Neural progenitor cell (in vitro differentiated cells): ENCODE results near the gene PTHLH. TPM values are rescaled to one million over a fixed set of nuclear protein-coding genes. Genes with fewer than 3 reads are reported as not detected.

Source experiments
- DNase-seq: peaks from one replicate; pipeline ENCODE4 v3.0.0-alpha.2; 2016; ENCODE audit warnings: low spot score
- H2AFZ ChIP-seq: fragments of 200-600 bp; sonication (generic); replicated peaks from 2 replicates; pipeline ENCODE4 v1.6.1; 2016; ENCODE audit warnings: antibody characterized with exemption
- H3F3A ChIP-seq: fragments of 200-600 bp; sonication (generic); 2 replicates; pipeline ENCODE4 v1.6.1; 2016; ENCODE audit warnings: antibody characterized with exemption, low read depth
- H3K27ac ChIP-seq: fragments of 200-600 bp; sonication (generic); 2 replicates; pipeline ENCODE4 v1.5.1; 2016; ENCODE audit warnings: mild to moderate bottlenecking
- H3K27me3 ChIP-seq: fragments of 200-600 bp; sonication (generic); 2 replicates; pipeline ENCODE4 v1.6.1; 2016; ENCODE audit warnings: mild to moderate bottlenecking, moderate library complexity
- H3K36me3 ChIP-seq: fragments of 200-600 bp; sonication (generic); 2 replicates; pipeline ENCODE4 v1.5.1; 2016
- H3K4me1 ChIP-seq: fragments of 200-600 bp; sonication (generic); 2 replicates; pipeline ENCODE4 v1.6.1; 2016; ENCODE audit warnings: mixed run types
- H3K4me2 ChIP-seq: fragments of 200-600 bp; sonication (generic); 2 replicates; pipeline ENCODE4 v1.6.1; 2016
- H3K4me3 ChIP-seq: fragments of 200-600 bp; sonication (generic); 2 replicates; pipeline ENCODE4 v1.5.1; 2016
- H3K79me2 ChIP-seq: fragments of 200-600 bp; sonication (generic); 2 replicates; pipeline ENCODE4 v1.6.1; 2016; ENCODE audit warnings: low read depth
- H3K9ac ChIP-seq: fragments of 200-600 bp; sonication (generic); 2 replicates; pipeline ENCODE4 v1.6.1; 2016
- H3K9me3 ChIP-seq: fragments of 200-600 bp; sonication (generic); 2 replicates; pipeline ENCODE4 v1.5.1; 2016; ENCODE audit warnings: low read depth
- H4K20me1 ChIP-seq: fragments of 200-600 bp; sonication (generic); 2 replicates; pipeline ENCODE4 v1.6.1; 2016; ENCODE audit warnings: low read depth
- H3K27ac Mint-ChIP-seq: 3 replicates; pipeline ENCODE4 v1.8.0; 2021; ENCODE audit warnings: mixed read lengths
- H3K27me3 Mint-ChIP-seq: 2 replicates; pipeline ENCODE4 v1.8.0; 2022; ENCODE audit warnings: low read depth, mild to moderate bottlenecking, inconsistent platforms, moderate library complexity, mixed read lengths; ENCODE audit not compliant: insufficient read depth
- H3K36me3 Mint-ChIP-seq: 3 replicates; pipeline ENCODE4 v1.8.0; 2021; ENCODE audit warnings: mixed read lengths
- H3K4me1 Mint-ChIP-seq: 3 replicates; pipeline ENCODE4 v1.8.0; 2021; ENCODE audit warnings: mixed read lengths
- H3K4me3 Mint-ChIP-seq: 3 replicates; pipeline ENCODE4 v1.8.0; 2021; ENCODE audit warnings: mild to moderate bottlenecking, moderate library complexity, mixed read lengths
- H3K9me3 Mint-ChIP-seq: 3 replicates; pipeline ENCODE4 v1.8.0; 2020; ENCODE audit warnings: mixed read lengths
- CTCF ChIP-seq: fragments of 200-600 bp; sonication (generic); IDR thresholded peaks from 2 replicates; pipeline ENCODE4 v1.5.1; 2017; ENCODE audit warnings: antibody characterized with exemption, mild to moderate bottlenecking
- EZH2 ChIP-seq: fragments of 200-600 bp; sonication (generic); IDR thresholded peaks from 2 replicates; pipeline ENCODE4 v1.6.1; 2017; ENCODE audit warnings: antibody characterized with exemption, mild to moderate bottlenecking, moderate library complexity
- EZH2phosphoT487 ChIP-seq: fragments of 200-600 bp; sonication (generic); IDR thresholded peaks from 2 replicates; pipeline ENCODE4 v1.6.1; 2017; ENCODE audit warnings: antibody characterized with exemption
- total RNA-seq: library from RNA; depleted of rRNA; stranded (reverse); fragments of >200 nt; gene quantifications from 2 replicates; pipeline ENCODE4 v1.2.3, GENCODE V29; 2015; ENCODE audit warnings: low replicate concordance

The PTHLH gene
- total RNA-seq, 1 donor from 2014 or later: not detected

DNA sequence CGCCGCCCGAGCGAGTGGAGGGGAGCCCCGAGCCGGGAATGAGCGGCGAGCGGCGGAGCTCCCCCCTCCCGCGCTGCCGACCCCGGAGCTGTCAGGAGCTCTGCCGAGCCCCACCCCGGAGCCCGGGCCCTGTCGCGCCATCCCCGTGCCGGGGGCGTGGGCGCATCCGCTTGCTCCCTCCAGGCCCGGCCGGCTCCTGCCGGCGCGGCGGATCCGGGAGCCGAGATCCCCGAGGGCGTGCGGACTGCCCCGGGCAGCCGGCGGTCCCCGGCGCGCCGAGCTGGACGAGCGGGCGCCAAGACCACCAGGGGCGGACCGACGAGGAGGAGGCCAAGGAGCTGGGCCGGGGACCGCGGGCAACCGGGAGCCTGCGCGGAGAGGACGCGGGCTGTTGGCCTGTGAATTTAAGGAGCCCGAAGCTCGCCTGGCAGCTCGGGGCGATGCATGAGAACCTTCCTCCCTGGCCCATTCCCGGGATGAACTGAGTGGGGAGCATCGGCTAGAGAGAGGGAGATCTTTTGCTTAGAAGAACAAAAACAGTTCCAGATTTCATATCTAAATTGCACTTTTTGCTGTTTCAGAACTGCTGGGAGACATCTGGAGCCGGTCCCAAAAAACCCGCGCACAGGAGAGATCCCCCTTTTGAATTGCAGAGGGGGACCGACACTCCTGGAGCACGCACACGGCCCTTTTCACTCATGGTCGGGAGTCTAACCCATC, 2.0 kb downstream of the PTHLH start:
- peak overlapping the region; percentile 54 for H3K4me3 ChIP-seq
- H3K9ac ChIP-seq: no peak overlapping the region
- TF ChIP-seq EZH2 (no peak), EZH2phosphoT487 (no peak), CTCF (no peak)
- no peaks in the 10 kb centered on the region for H3K79me2 ChIP-seq
- H4K20me1 ChIP-seq: peaks cover 50% of the 10 kb centered on the region
- no peak overlapping the region for H3K27ac ChIP-seq
- no peaks in the 10 kb centered on the region for H3K9me3 ChIP-seq
- peak overlapping the region; percentile 80 for H3K4me2 ChIP-seq
- H3K36me3 Mint-ChIP-seq: no peaks in the 10 kb centered on the region
- H3K27me3 Mint-ChIP-seq: peaks cover 74% of the 10 kb centered on the region
- peaks cover 24% of the 10 kb centered on the region for H3K4me1 ChIP-seq
- H3K4me1 Mint-ChIP-seq: peaks cover 26% of the 10 kb centered on the region
- H3K27me3 ChIP-seq: peaks cover 100% of the 10 kb centered on the region
- H2AFZ ChIP-seq: peak overlapping the region; percentile 58
- H3K36me3 ChIP-seq: no peaks in the 10 kb centered on the region
- peak overlapping the region; percentile 87 for H3K4me3 Mint-ChIP-seq
- H3K27ac Mint-ChIP-seq: no peak overlapping the region
- peaks cover 32% of the 10 kb centered on the region for H3F3A ChIP-seq
- peak; percentile 74 for DNase-seq
- H3K9me3 Mint-ChIP-seq: peaks cover 2% of the 10 kb centered on the region

- no peak overlapping the region for H2AFZ ChIP-seq
Observed at GRCh38 chr12:27969624-27970400, 2.7 kb downstream of the PTHLH start.

GRCh38 chr12:27968972-27969623, 3.4 kb downstream of the PTHLH start:
- Histone ChIP-seq H3K4me2 (peak overlapping the region; percentile 80), H2AFZ (no peak overlapping the region), H3K4me3 (peak overlapping the region; percentile 54), H3K9ac (no peak overlapping the region), H3K9me3 (no peaks in the 10 kb centered on the region), H3F3A (peaks cover 32% of the 10 kb centered on the region), H3K36me3 (no peaks in the 10 kb centered on the region), H3K27ac (no peak overlapping the region), H3K4me1 (peaks cover 15% of the 10 kb centered on the region), H3K27me3 (peaks cover 95% of the 10 kb centered on the region), H3K79me2 (no peaks in the 10 kb centered on the region), H4K20me1 (peaks cover 40% of the 10 kb centered on the region)
- Mint-ChIP-seq H3K4me3 (peak overlapping the region; percentile 92), H3K36me3 (no peaks in the 10 kb centered on the region), H3K27ac (no peak overlapping the region), H3K27me3 (peaks cover 63% of the 10 kb centered on the region), H3K4me1 (peaks cover 26% of the 10 kb centered on the region), H3K9me3 (peaks cover 2% of the 10 kb centered on the region)
- TF ChIP-seq EZH2phosphoT487: peak; percentile 85
- no peak for TF ChIP-seq CTCF
- peak; percentile 94 for TF ChIP-seq EZH2
- peak; percentile 54 for DNase-seq

More at GRCh38 chr12:27969624-27970400, 2.7 kb downstream of the PTHLH start:
- peak; percentile 90 for DNase-seq
- peak overlapping the region; percentile 92 for H3K4me3 Mint-ChIP-seq
- H3K9me3 ChIP-seq: no peaks in the 10 kb centered on the region
- H3F3A ChIP-seq: peaks cover 32% of the 10 kb centered on the region
- peak overlapping the region; percentile 54 for H3K4me3 ChIP-seq
- TF ChIP-seq EZH2 (peak; percentile 80), CTCF (no peak), EZH2phosphoT487 (peak; percentile 72)
- H3K27me3 Mint-ChIP-seq: peaks cover 70% of the 10 kb centered on the region
- peaks cover 100% of the 10 kb centered on the region for H3K27me3 ChIP-seq
- peaks cover 43% of the 10 kb centered on the region for H4K20me1 ChIP-seq
- peak overlapping the region; percentile 80 for H3K4me2 ChIP-seq
- H3K4me1 Mint-ChIP-seq: peaks cover 26% of the 10 kb centered on the region
- H3K36me3 Mint-ChIP-seq: no peaks in the 10 kb centered on the region
- no peak overlapping the region for H3K27ac ChIP-seq
- H3K79me2 ChIP-seq: no peaks in the 10 kb centered on the region
- H3K9ac ChIP-seq: no peak overlapping the region
- no peak overlapping the region for H3K27ac Mint-ChIP-seq
- peaks cover 2% of the 10 kb centered on the region for H3K9me3 Mint-ChIP-seq
- H3K36me3 ChIP-seq: no peaks in the 10 kb centered on the region
- H3K4me1 ChIP-seq: peaks cover 16% of the 10 kb centered on the region
